ENCODE measurements around the gene SLC2A4RG.

Gene SLC2A4RG

GRCh38 chr20:63745424-63745805, 5.8 kb downstream of the SLC2A4RG start:
- no peak overlapping the region for H3K9ac ChIP-seq (ENCODE audit: low read length)
- no peak overlapping the region for H3K27ac ChIP-seq (ENCODE audit: low read depth, low read length)
- whole genome bisulfite sequencing (ENCODE audit: extremely low coverage, insufficient coverage, low lambda C conversion rate), result no CpG with 5 or more reads among the region's 15 CpGs

GRCh38 chr20:63745961-63746731, 6.6 kb downstream of the SLC2A4RG start:
- no peaks in the 10 kb centered on the region for H3K36me3 ChIP-seq (ENCODE audit: control insufficient read depth, insufficient read depth, low read length)
- no peak for DNase-seq
- no peak overlapping the region for H3K9ac ChIP-seq (ENCODE audit: low read length)
- H3K4me2 ChIP-seq (ENCODE audit: low read length), result no peak overlapping the region
- H3K27me3 ChIP-seq (ENCODE audit: insufficient read depth, low read length, poor library complexity), result no peaks in the 10 kb centered on the region
- H3K79me2 ChIP-seq (ENCODE audit: control insufficient read depth, insufficient read depth, low read length), result no peaks in the 10 kb centered on the region
- H4K5ac ChIP-seq (ENCODE audit: low read length), result no peak overlapping the region
- H3K79me1 ChIP-seq (ENCODE audit: low read length), result no peaks in the 10 kb centered on the region
- no CpG with 5 or more reads among the region's 26 CpGs for WGBS (ENCODE audit: extremely low coverage, insufficient coverage, low lambda C conversion rate)
- H3K23ac ChIP-seq (ENCODE audit: low read length), result no peak overlapping the region
- no peaks in the 10 kb centered on the region for H3K4me1 ChIP-seq (ENCODE audit: control insufficient read depth, low read depth, low read length)
- no peak overlapping the region for H2BK15ac ChIP-seq (replicated peaks; ENCODE audit: low read depth)
- no peak overlapping the region for H2BK120ac ChIP-seq (ENCODE audit: low read depth, low read length)
- no peak overlapping the region for H3K27ac ChIP-seq (ENCODE audit: low read depth, low read length)
- H4K8ac ChIP-seq (ENCODE audit: low read depth, low read length), result no peak overlapping the region
- no peak overlapping the region for H3K4me3 ChIP-seq (ENCODE audit: low read length)
- no peak overlapping the region for H3K4ac ChIP-seq (ENCODE audit: low read depth, low read length)
- no peak overlapping the region for H3K56ac ChIP-seq (ENCODE audit: low read length)
- no peak overlapping the region for H3K18ac ChIP-seq (ENCODE audit: low read length)
- no peak overlapping the region for H2AK5ac ChIP-seq (ENCODE audit: low read length)
- H2BK5ac ChIP-seq (ENCODE audit: low read length), result no peak overlapping the region

More at GRCh38 chr20:63745424-63745805, 5.8 kb downstream of the SLC2A4RG start:
- DNase-seq, result no peak
- H3K4ac ChIP-seq (ENCODE audit: low read depth, low read length), result no peak overlapping the region
- no peak overlapping the region for H3K56ac ChIP-seq (ENCODE audit: low read length)
- H3K4me1 ChIP-seq (ENCODE audit: control insufficient read depth, low read depth, low read length), result no peaks in the 10 kb centered on the region
- no peaks in the 10 kb centered on the region for H3K79me2 ChIP-seq (ENCODE audit: control insufficient read depth, insufficient read depth, low read length)
- H2BK120ac ChIP-seq (ENCODE audit: low read depth, low read length), result no peak overlapping the region
- H4K5ac ChIP-seq (ENCODE audit: low read length), result no peak overlapping the region
- H3K18ac ChIP-seq (ENCODE audit: low read length), result no peak overlapping the region
- no peak overlapping the region for H3K4me3 ChIP-seq (ENCODE audit: low read length)
- H2AK5ac ChIP-seq (ENCODE audit: low read length), result no peak overlapping the region
- no peaks in the 10 kb centered on the region for H3K36me3 ChIP-seq (ENCODE audit: control insufficient read depth, insufficient read depth, low read length)
- no peak overlapping the region for H2BK15ac ChIP-seq (replicated peaks; ENCODE audit: low read depth)
- H4K8ac ChIP-seq (ENCODE audit: low read depth, low read length), result no peak overlapping the region
- no peak overlapping the region for H3K23ac ChIP-seq (ENCODE audit: low read length)
- H2BK5ac ChIP-seq (ENCODE audit: low read length), result no peak overlapping the region
- H3K79me1 ChIP-seq (ENCODE audit: low read length), result no peaks in the 10 kb centered on the region
- no peaks in the 10 kb centered on the region for H3K27me3 ChIP-seq (ENCODE audit: insufficient read depth, low read length, poor library complexity)
- H3K4me2 ChIP-seq (ENCODE audit: low read length), result no peak overlapping the region

- no peak overlapping the region for H2BK15ac ChIP-seq (replicated peaks; ENCODE audit: low read depth)
- H2BK120ac ChIP-seq (ENCODE audit: low read depth, low read length), result no peak overlapping the region
- H3K9ac ChIP-seq (ENCODE audit: low read length), result no peak overlapping the region
- H3K27me3 ChIP-seq (ENCODE audit: insufficient read depth, low read length, poor library complexity), result no peaks in the 10 kb centered on the region
- H3K56ac ChIP-seq (ENCODE audit: low read length), result no peak overlapping the region
- no peaks in the 10 kb centered on the region for H3K36me3 ChIP-seq (ENCODE audit: control insufficient read depth, insufficient read depth, low read length)
- no peak overlapping the region for H3K4me3 ChIP-seq (ENCODE audit: low read length)
- H2AK5ac ChIP-seq (ENCODE audit: low read length), result no peak overlapping the region
- H3K27ac ChIP-seq (ENCODE audit: low read depth, low read length), result no peak overlapping the region
- no peak overlapping the region for H3K4ac ChIP-seq (ENCODE audit: low read depth, low read length)
- no peak overlapping the region for H3K18ac ChIP-seq (ENCODE audit: low read length)
- no peak overlapping the region for H3K4me2 ChIP-seq (ENCODE audit: low read length)
- no peaks in the 10 kb centered on the region for H3K79me1 ChIP-seq (ENCODE audit: low read length)
- no peak for DNase-seq
- no peak overlapping the region for H3K23ac ChIP-seq (ENCODE audit: low read length)
- H2BK5ac ChIP-seq (ENCODE audit: low read length), result no peak overlapping the region
- WGBS (ENCODE audit: extremely low coverage, insufficient coverage, low lambda C conversion rate), result no CpG with 5 or more reads among the region's 47 CpGs
- no peaks in the 10 kb centered on the region for H3K4me1 ChIP-seq (ENCODE audit: control insufficient read depth, low read depth, low read length)
- no peak overlapping the region for H4K8ac ChIP-seq (ENCODE audit: low read depth, low read length)
- no peaks in the 10 kb centered on the region for H3K79me2 ChIP-seq (ENCODE audit: control insufficient read depth, insufficient read depth, low read length)
- no peak overlapping the region for H4K5ac ChIP-seq (ENCODE audit: low read length)
These were observed 7.3 kb downstream of the SLC2A4RG start for GRCh38 chr20:63746751-63747315.

GRCh38 chr20:63747622-63748069, 8.1 kb downstream of the SLC2A4RG start:
- Histone ChIP-seq H3K4me1 (ENCODE audit: control insufficient read depth, low read depth, low read length) (no peaks in the 10 kb centered on the region), H4K5ac (ENCODE audit: low read length) (no peak overlapping the region), H3K56ac (ENCODE audit: low read length) (no peak overlapping the region), H3K4me3 (ENCODE audit: low read length) (no peak overlapping the region), H3K27me3 (ENCODE audit: insufficient read depth, low read length, poor library complexity) (no peaks in the 10 kb centered on the region), H3K79me2 (ENCODE audit: control insufficient read depth, insufficient read depth, low read length) (no peaks in the 10 kb centered on the region), H2BK120ac (ENCODE audit: low read depth, low read length) (no peak overlapping the region), H2BK5ac (ENCODE audit: low read length) (no peak overlapping the region), H3K27ac (ENCODE audit: low read depth, low read length) (no peak overlapping the region), H2AK5ac (ENCODE audit: low read length) (no peak overlapping the region), H3K79me1 (ENCODE audit: low read length) (no peaks in the 10 kb centered on the region), H3K36me3 (ENCODE audit: control insufficient read depth, insufficient read depth, low read length) (no peaks in the 10 kb centered on the region), H4K8ac (ENCODE audit: low read depth, low read length) (no peak overlapping the region), H3K4me2 (ENCODE audit: low read length) (no peak overlapping the region), H3K4ac (ENCODE audit: low read depth, low read length) (no peak overlapping the region), H3K18ac (ENCODE audit: low read length) (no peak overlapping the region), H3K23ac (ENCODE audit: low read length) (no peak overlapping the region), H3K9ac (ENCODE audit: low read length) (no peak overlapping the region), H2BK15ac (replicated peaks; ENCODE audit: low read depth) (no peak overlapping the region)
- no peak for DNase-seq
- no CpG with 5 or more reads among the region's 13 CpGs for WGBS (ENCODE audit: extremely low coverage, insufficient coverage, low lambda C conversion rate)

- no peaks in the 10 kb centered on the region for H3K79me2 ChIP-seq (ENCODE audit: control insufficient read depth, insufficient read depth, low read length)
- no peak for DNase-seq
- no peak overlapping the region for H3K27ac ChIP-seq (ENCODE audit: low read depth, low read length)
- no peak overlapping the region for H2BK15ac ChIP-seq (replicated peaks; ENCODE audit: low read depth)
- H2BK120ac ChIP-seq (ENCODE audit: low read depth, low read length), result no peak overlapping the region
- H3K23ac ChIP-seq (ENCODE audit: low read length), result no peak overlapping the region
- H3K27me3 ChIP-seq (ENCODE audit: insufficient read depth, low read length, poor library complexity), result no peaks in the 10 kb centered on the region
- WGBS (ENCODE audit: extremely low coverage, insufficient coverage, low lambda C conversion rate), result no CpG with 5 or more reads among the region's 20 CpGs
- H4K8ac ChIP-seq (ENCODE audit: low read depth, low read length), result no peak overlapping the region
- H3K4ac ChIP-seq (ENCODE audit: low read depth, low read length), result no peak overlapping the region
- no peak overlapping the region for H3K4me2 ChIP-seq (ENCODE audit: low read length)
- H3K36me3 ChIP-seq (ENCODE audit: control insufficient read depth, insufficient read depth, low read length), result no peaks in the 10 kb centered on the region
- no peaks in the 10 kb centered on the region for H3K4me1 ChIP-seq (ENCODE audit: control insufficient read depth, low read depth, low read length)
- H2AK5ac ChIP-seq (ENCODE audit: low read length), result no peak overlapping the region
- no peaks in the 10 kb centered on the region for H3K79me1 ChIP-seq (ENCODE audit: low read length)
- no peak overlapping the region for H3K18ac ChIP-seq (ENCODE audit: low read length)
- H2BK5ac ChIP-seq (ENCODE audit: low read length), result no peak overlapping the region
- no peak overlapping the region for H4K5ac ChIP-seq (ENCODE audit: low read length)
- no peak overlapping the region for H3K4me3 ChIP-seq (ENCODE audit: low read length)
- no peak overlapping the region for H3K9ac ChIP-seq (ENCODE audit: low read length)
- H3K56ac ChIP-seq (ENCODE audit: low read length), result no peak overlapping the region
These were observed 8.7 kb downstream of the SLC2A4RG start for GRCh38 chr20:63748070-63748933.
